Measurements from ENCODE around the gene ITGB3. TPM values are rescaled to one million over a fixed set of nuclear protein-coding genes. Genes with fewer than 3 reads are reported as not detected.

ITGB3 gene
- total and polyA plus RNA-seq, 9 of the 15 experiments (the other 6 are each of a cell fraction or from before 2014, with no cell fraction given): 0.08 to 2.6 (median 0.62) TPM; not detected in 1

- TF ChIP-seq YY1 (IDR thresholded peaks at IDR 0.05; ENCODE audit: borderline replicate concordance in 1 of 3, control insufficient read depth in 1 of 3, extremely low read depth in 1 of 3, insufficient read depth in 3 of 3, insufficient read length in 1 of 3, insufficient replicate concordance in 2 of 3, low read depth in 1 of 3, low read length in 2 of 3): peak in 1 of 3 experiments; percentile 32
- TF ChIP-seq SMARCA4 (IDR thresholded peaks at IDR 0.05): peak; percentile 72
- peak; percentile 74 for TF ChIP-seq CBFA2T3 (IDR thresholded peaks at IDR 0.05)
- TF ChIP-seq DMBX1 (CRISPR knock-in tag; IDR thresholded peaks at IDR 0.05; ENCODE audit: borderline replicate concordance): peak; percentile 81; the same call in 1 of the 2 replicates
- no peak for TF ChIP-seq PTTG1 (tag; IDR thresholded peaks at IDR 0.05; ENCODE audit: low read depth)
- TF ChIP-seq MYNN (IDR thresholded peaks at IDR 0.05): 0 out of 2 replicates have a peak, but pooled peaks have one; percentile 50
- no peak for TF ChIP-seq MYNN (CRISPR knock-in tag; IDR thresholded peaks at IDR 0.05)
- TF ChIP-seq MAZ (CRISPR knock-in tag; conservative IDR thresholded peaks at IDR 0.05 in 1 of 2, IDR thresholded peaks at IDR 0.05 in 1 of 2): peak in 1 of 2 experiments; percentile 33; a peak in 1 of 4 replicates
- TF ChIP-seq, protein P1, sequence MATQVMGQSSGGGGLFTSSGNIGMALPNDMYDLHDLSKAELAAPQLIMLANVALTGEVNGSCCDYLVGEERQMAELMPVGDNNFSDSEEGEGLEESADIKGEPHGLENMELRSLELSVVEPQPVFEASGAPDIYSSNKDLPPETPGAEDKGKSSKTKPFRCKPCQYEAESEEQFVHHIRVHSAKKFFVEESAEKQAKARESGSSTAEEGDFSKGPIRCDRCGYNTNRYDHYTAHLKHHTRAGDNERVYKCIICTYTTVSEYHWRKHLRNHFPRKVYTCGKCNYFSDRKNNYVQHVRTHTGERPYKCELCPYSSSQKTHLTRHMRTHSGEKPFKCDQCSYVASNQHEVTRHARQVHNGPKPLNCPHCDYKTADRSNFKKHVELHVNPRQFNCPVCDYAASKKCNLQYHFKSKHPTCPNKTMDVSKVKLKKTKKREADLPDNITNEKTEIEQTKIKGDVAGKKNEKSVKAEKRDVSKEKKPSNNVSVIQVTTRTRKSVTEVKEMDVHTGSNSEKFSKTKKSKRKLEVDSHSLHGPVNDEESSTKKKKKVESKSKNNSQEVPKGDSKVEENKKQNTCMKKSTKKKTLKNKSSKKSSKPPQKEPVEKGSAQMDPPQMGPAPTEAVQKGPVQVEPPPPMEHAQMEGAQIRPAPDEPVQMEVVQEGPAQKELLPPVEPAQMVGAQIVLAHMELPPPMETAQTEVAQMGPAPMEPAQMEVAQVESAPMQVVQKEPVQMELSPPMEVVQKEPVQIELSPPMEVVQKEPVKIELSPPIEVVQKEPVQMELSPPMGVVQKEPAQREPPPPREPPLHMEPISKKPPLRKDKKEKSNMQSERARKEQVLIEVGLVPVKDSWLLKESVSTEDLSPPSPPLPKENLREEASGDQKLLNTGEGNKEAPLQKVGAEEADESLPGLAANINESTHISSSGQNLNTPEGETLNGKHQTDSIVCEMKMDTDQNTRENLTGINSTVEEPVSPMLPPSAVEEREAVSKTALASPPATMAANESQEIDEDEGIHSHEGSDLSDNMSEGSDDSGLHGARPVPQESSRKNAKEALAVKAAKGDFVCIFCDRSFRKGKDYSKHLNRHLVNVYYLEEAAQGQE (IDR thresholded peaks at IDR 0.05; ENCODE audit: borderline replicate concordance): peak; percentile 43
- TF ChIP-seq, protein P1 (CRISPR knock-in tag; IDR thresholded peaks at IDR 0.05; ENCODE audit: low read depth): no peak
- TF ChIP-seq, protein P2, sequence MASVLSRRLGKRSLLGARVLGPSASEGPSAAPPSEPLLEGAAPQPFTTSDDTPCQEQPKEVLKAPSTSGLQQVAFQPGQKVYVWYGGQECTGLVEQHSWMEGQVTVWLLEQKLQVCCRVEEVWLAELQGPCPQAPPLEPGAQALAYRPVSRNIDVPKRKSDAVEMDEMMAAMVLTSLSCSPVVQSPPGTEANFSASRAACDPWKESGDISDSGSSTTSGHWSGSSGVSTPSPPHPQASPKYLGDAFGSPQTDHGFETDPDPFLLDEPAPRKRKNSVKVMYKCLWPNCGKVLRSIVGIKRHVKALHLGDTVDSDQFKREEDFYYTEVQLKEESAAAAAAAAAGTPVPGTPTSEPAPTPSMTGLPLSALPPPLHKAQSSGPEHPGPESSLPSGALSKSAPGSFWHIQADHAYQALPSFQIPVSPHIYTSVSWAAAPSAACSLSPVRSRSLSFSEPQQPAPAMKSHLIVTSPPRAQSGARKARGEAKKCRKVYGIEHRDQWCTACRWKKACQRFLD (CRISPR knock-in tag; IDR thresholded peaks at IDR 0.05): peak; percentile 92
- peak; percentile 24; the same call in 1 of the 2 replicates for TF ChIP-seq DDX20 (tag; IDR thresholded peaks at IDR 0.05; ENCODE audit: low read depth)
- TF ChIP-seq ZBTB2 (IDR thresholded peaks at IDR 0.05): peak; percentile 32; the same call in 1 of the 2 replicates
- TF ChIP-seq GATAD2B (IDR thresholded peaks at IDR 0.05; ENCODE audit: borderline replicate concordance): 0 out of 2 replicates have a peak, but pooled peaks have one; percentile 24
- TF ChIP-seq ELF2 (CRISPR knock-in tag; IDR thresholded peaks at IDR 0.05): 0 out of 2 replicates have a peak, but pooled peaks have one; percentile 48
These were observed 13.5 kb upstream of the ITGB3 start (continued) for GRCh38 chr17:47239967-47240651.
